DMS114 treated with DMSO at 0.1 percent for 48 hours (cell line): Measurements from ENCODE around the gene VPS13A.

Experiments
- DNase-seq: peaks from one replicate; lab custom pipeline; 2025; ENCODE audit not compliant: unreplicated experiment; lab: John Stamatoyannopoulos, UW

Gene VPS13A

DNA sequence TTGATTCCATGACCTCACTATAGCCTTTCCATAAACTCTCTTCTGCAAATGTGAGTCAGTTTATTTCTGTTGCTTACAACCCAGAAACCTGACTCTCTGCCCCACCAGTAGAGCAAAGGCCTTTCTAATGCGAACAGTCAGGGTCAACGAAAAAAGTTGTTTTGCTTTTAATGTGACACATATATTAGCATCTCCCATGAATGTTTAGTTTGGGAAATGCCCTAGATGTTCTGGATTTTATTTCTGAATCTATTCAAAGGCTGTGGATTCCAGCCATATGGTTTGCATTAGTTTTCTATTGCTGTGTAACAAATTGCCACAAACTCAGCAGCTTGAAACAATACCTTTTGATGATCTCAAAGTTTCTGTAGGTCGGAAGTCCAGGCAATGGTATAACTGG is 277.3 kb downstream of the VPS13A start:
- DNase-seq: no peak

DNA sequence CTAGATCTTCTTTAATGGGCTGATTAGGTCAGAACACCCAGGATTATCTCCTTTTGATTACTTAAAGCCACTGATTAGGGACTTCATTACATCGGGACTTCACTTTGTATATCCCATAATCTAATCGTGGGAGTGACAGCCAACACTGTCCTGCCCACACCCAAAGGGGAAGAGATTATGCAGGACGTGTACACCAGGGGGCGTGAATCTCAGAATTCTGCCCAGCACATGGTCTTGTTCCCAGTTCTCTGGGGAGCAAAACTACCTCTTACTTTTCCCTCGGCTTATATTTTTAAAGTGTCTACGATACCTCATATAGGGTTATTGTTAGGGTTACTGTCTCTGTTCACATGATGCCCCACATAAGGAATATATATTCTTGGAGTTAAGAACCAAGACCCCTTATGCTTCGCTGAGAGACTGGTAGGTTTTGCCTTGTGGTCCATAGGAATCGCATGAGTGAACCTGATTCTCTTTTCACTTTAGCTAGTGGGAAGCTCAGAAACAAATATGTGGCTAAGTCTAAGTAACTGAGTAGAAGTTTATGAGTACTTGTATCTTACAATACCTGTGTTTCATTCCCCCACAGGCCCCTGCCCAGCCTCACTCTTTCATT is 278.1 kb downstream of the VPS13A start:
- DNase-seq: peak; percentile 1

DNA sequence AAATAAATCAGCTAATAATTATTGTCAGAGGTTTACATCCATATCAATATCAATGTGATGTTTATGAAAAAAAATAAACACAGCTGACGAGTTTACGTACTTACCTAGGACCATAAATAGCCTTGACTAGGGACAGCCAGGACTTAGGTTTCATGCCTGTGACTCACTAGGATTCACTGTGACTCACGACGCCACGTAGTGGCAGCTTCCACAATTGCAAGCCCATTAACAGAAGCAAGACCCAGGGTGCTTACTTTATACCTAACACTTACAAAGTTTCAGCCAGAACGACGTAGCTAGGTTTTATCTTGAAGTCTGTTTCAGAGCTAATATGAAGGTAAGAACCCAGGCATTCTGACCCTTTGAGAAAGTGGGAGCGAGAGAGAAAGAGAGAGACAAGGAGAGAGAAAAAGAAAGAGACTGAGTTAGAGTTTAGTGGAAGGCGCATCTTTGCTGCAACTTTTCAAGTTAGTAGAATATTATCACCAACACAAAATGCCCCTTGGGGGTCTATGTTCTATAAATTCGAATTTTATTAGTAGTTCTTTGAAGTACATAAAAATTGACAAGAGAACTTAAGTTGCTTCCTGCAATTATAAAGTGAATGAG is 279.6 kb downstream of the VPS13A start:
- peak; percentile 59 for DNase-seq

DNA sequence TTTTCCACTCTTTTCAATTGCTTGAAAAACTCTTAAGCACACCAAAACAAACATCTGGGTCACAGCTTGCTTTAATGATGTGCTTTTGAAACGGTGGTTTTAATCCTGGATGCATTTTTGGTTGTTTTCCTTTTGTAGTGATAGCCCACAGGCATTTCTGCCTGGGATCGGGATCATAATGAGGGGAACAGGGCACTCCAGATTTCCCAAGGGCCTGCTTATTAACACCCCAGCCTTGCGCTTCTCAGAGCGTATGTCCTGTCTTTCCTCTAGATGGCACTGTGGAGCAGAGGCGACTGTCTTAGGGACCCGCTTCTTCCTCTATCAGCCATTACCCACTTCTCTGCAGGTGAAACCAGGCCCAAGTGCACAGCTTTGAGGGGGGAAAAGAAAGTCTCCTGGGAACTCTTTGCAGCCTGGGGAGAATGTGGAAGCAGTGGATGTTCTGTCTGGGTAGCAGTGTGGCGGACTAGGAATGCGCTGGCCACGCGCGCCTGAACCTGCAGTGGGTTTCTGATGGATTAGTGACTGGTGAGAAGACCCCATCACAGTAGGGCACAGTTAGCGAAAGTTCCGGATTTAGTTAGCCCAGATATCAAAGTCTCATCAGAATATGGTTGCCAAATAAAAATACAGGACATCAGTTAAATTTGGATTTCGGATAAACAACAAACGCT is 280.7 kb downstream of the VPS13A start:
- peak; percentile 13 for DNase-seq

DNA sequence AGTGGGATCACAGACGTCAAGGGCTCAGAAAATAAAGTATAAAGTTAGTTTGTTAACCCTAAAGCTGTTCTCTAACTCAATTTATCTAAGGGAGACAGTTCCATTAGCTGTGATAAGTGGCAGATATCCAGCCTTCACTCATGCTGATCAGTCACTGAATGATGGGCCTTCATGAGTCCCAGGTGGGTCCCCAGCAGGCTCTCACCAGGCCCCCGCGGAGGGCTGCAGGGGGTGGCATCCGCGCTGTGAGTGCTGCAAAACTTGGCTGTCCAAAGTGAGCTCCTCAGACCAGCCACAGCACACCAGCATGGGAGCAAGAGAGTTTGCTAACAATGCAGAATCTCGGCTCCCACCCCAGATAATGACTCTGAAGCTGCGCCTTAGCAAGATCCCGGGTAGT is 283.6 kb downstream of the VPS13A start:
- no peak for DNase-seq

DNA sequence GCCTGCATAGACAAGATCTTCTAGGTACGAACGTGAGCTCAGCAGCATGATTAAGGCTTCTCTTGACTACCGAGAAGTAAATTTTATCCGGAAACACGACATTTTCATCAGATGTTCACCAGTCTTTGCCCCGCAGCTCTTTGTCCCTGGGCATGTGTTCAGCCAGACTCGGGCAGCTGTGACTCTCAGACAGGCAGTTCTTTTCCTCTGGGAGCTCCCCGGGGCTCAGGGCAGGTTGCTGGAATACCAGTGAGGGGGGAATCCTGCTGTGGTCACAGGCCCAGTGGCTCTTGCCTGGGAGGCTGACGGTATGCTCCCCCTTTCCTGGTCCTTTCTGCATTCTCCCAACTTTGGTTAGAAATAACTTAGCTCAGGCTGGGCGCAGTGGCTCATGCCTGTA is 284.7 kb downstream of the VPS13A start:
- no peak for DNase-seq

DNA sequence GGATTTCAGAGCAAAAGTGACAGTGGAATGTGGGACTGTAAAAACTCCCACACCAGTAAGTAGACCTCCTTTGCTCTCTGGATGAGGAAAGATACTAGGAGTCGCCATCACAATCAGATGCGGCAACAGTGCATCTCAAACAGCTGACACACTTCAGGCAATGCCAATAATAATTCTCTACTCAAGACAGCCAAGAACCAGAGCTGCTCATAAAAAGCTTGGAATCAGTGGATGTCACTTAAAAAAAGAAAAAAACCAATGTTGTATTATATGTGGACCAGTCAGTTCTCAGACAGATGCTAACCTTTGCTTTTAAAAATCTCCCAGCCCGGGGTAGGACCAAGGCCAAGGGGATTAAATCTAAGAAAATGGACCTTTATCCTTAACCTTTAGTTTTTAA is 285.8 kb downstream of the VPS13A start:
- DNase-seq: no peak

DNA sequence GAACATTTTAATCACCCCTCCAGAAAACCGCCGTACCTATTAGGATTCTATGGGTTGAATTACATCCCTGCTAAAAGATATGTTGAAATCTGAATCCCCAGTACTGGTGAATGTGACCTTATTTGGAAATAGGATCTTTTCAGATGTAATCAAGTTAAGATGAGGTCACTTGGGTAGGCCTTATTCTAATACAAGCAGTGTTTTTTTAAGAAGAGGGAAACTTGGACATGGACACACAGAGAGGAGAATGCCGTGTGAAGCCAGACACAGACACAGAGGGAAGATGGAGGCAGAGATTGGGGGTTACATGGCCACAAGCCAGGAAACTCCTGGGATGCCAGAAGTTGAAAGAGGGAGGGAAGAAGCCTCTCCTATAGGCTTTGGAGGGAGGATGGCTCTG is 287.3 kb downstream of the VPS13A start:
- DNase-seq: no peak

DNA sequence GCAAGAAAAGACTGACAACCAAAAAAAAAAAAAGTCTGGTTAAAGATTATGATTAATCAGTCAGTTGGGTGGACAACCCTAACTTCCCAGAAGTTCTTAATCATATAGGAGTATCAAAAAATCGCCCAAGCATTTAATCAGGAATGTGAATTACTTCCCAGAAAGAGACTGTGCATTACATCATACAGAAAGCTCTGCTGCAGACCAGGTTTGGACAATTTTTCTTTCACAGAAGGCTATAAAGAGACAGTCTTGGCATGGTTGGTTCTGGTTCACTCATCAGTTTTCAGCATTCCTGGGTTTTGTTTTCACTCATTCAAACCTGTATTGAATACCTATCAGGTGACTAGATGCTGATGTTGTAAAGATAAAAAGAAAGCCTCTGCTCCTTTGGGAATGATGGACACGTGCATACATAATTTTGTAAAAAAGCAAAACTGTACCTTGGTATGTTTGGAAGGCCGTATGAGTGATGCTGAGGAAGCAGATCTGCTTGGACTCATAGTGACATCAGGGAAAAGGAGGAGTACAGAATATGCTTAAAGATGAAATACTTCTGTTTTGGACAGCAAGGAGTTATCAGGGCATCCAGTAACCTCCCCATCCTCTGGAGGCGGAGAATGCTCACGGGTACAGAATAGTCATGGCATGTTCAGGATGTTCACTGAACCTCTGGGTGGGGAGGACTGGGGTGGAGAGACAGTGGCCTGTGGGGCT is 292.3 kb downstream of the VPS13A start:
- DNase-seq: no peak
